Thoracic aorta (tissue), 2 donors: ENCODE results near the gene REXO2. TPM values are rescaled to one million over a fixed set of nuclear protein-coding genes. Genes with fewer than 3 reads are reported as not detected.

Source experiments
- ATAC-seq: fragments of 150-250 bp; one replicate; pipeline ENCODE4 v1.8.0; 2017; ENCODE audit warnings: low read depth; ENCODE audit not compliant: insufficient number of reproducible peaks, low FRiP score
- DNase-seq: peaks from one replicate; pipeline ENCODE4 v3.0.0-alpha.2; 2020; ENCODE audit warnings: low spot score
- H3K27ac ChIP-seq, 2 donors: fragments of 200-600 bp; sonication (generic); 1 replicate in 1 of 2; 2 replicates in 1 of 2; pipeline ENCODE4 v1.5.1; 2016; ENCODE audit warnings: mild to moderate bottlenecking in 2 of 2, moderate library complexity in 2 of 2
- H3K27me3 ChIP-seq: fragments of 200-600 bp; sonication (generic); replicated peaks from 2 replicates; pipeline ENCODE4 v1.6.0; 2016; ENCODE audit warnings: mild to moderate bottlenecking; ENCODE audit not compliant: insufficient read depth
- H3K36me3 ChIP-seq: fragments of 200-600 bp; sonication (generic); one replicate; pipeline ENCODE4 v1.5.1; 2016
- H3K4me1 ChIP-seq, 2 donors: fragments of 200-600 bp; sonication (generic); 1 replicate in 1 of 2; 2 replicates in 1 of 2; pipeline versions ENCODE4 v1.5.1 to v1.6.0; 2016; ENCODE audit warnings: low read depth in 2 of 2, mild to moderate bottlenecking in 1 of 2; ENCODE audit not compliant: control insufficient read depth in 1 of 2
- H3K4me3 ChIP-seq: fragments of 200-600 bp; sonication (generic); 2 replicates; pipeline ENCODE4 v1.5.1; 2016; ENCODE audit warnings: mild to moderate bottlenecking
- H3K9me3 ChIP-seq: fragments of 200-600 bp; sonication (generic); 2 replicates; pipeline ENCODE4 v1.5.1; 2016
- CTCF ChIP-seq: fragments of 200-600 bp; sonication (generic); IDR thresholded peaks from one replicate; pipeline ENCODE4 v1.5.1; 2019; ENCODE audit warnings: antibody characterized with exemption
- total RNA-seq, 2 donors: library from RNA; depleted of rRNA; stranded (reverse); fragments of >200 nt; gene quantifications; one replicate each; pipeline versions ENCODE4 v1.1.0 to v1.2.3, GENCODE V29; 2016

REXO2 gene
- total RNA-seq, 2 donors from 2014 or later, result 101 to 177 TPM

GRCh38 chr11:114466742-114467141, 27.5 kb downstream of the REXO2 start:
- Histone ChIP-seq H3K4me1 (no peaks in the 10 kb centered on the region), H3K27ac (no peak overlapping the region), H3K36me3 (peaks cover 4% of the 10 kb centered on the region), H3K9me3 (no peaks in the 10 kb centered on the region), H3K4me3 (no peak overlapping the region), H3K27me3 (no peaks in the 10 kb centered on the region)
- ATAC-seq, result no peak
- DNase-seq, result no peak
- no peak for TF ChIP-seq CTCF

GRCh38 chr11:114472661-114473060, 33.4 kb downstream of the REXO2 start:
- DNase-seq (no peak), ATAC-seq (no peak)
- Histone ChIP-seq H3K36me3 (no peaks in the 10 kb centered on the region), H3K27me3 (no peaks in the 10 kb centered on the region), H3K9me3 (no peaks in the 10 kb centered on the region), H3K4me1 (no peaks in the 10 kb centered on the region), H3K27ac (no peak overlapping the region), H3K4me3 (no peak overlapping the region)
- no peak for TF ChIP-seq CTCF

GRCh38 chr11:114478001-114478410, 38.7 kb downstream of the REXO2 start:
- ATAC-seq (no peak), DNase-seq (no peak)
- TF ChIP-seq CTCF, result no peak
- Histone ChIP-seq H3K9me3 (no peaks in the 10 kb centered on the region), H3K4me1 (no peaks in the 10 kb centered on the region), H3K27ac (no peak overlapping the region), H3K36me3 (no peaks in the 10 kb centered on the region), H3K27me3 (no peaks in the 10 kb centered on the region), H3K4me3 (no peak overlapping the region)

GRCh38 chr11:114478768-114479167, 39.5 kb downstream of the REXO2 start:
- Histone ChIP-seq H3K27me3 (no peaks in the 10 kb centered on the region), H3K4me1 (no peaks in the 10 kb centered on the region), H3K4me3 (no peak overlapping the region), H3K9me3 (no peaks in the 10 kb centered on the region), H3K27ac (no peak overlapping the region), H3K36me3 (no peaks in the 10 kb centered on the region)
- no peak for DNase-seq
- no peak for ATAC-seq
- no peak for TF ChIP-seq CTCF

GRCh38 chr11:114479331-114479730, 40.1 kb downstream of the REXO2 start:
- DNase-seq (no peak), ATAC-seq (no peak)
- Histone ChIP-seq H3K4me3 (no peak overlapping the region), H3K9me3 (no peaks in the 10 kb centered on the region), H3K27me3 (no peaks in the 10 kb centered on the region), H3K36me3 (no peaks in the 10 kb centered on the region), H3K27ac (no peak overlapping the region), H3K4me1 (no peaks in the 10 kb centered on the region)
- no peak for TF ChIP-seq CTCF
